Liver (tissue), 9 donors: ENCODE results near the gene NCK1. TPM values are rescaled to one million over a fixed set of nuclear protein-coding genes. Genes with fewer than 3 reads are reported as not detected.

Experiments
- DNase-seq: peaks from one replicate; pipeline ENCODE4 v3.0.0-alpha.2; 2017; ENCODE audit warnings: low spot score
- H3K27ac ChIP-seq, 2 donors: one replicate each; pipeline ENCODE4 v1.7.0; 2013; ENCODE audit warnings: inconsistent platforms in 2 of 2, low read length in 2 of 2, control low read depth in 1 of 2, low read depth in 1 of 2, mild to moderate bottlenecking in 1 of 2
- H3K27me3 ChIP-seq, 4 donors: one replicate each; pipeline versions ENCODE4 v1.6.1 to v1.7.0; 2013; ENCODE audit warnings: low read length in 3 of 4, inconsistent platforms in 1 of 4, mild to moderate bottlenecking in 1 of 4, moderate library complexity in 1 of 4; ENCODE audit not compliant: control insufficient read depth in 4 of 4, insufficient read depth in 4 of 4
- H3K36me3 ChIP-seq, 4 donors: one replicate each; pipeline versions ENCODE4 v1.6.1 to v1.7.0; 2013; ENCODE audit warnings: low read length in 3 of 4, mild to moderate bottlenecking in 3 of 4, low read depth in 1 of 4, moderate library complexity in 1 of 4; ENCODE audit not compliant: control insufficient read depth in 4 of 4, insufficient read depth in 3 of 4
- H3K4me1 ChIP-seq, 4 donors: one replicate each; pipeline versions ENCODE4 v1.6.1 to v1.7.0; 2013; ENCODE audit warnings: low read length in 3 of 4, mild to moderate bottlenecking in 3 of 4, moderate library complexity in 1 of 4; ENCODE audit not compliant: control insufficient read depth in 4 of 4, insufficient read depth in 4 of 4
- H3K4me3 ChIP-seq, 3 donors: one replicate each; pipeline versions ENCODE4 v1.6.1 to v1.7.0; 2013; ENCODE audit warnings: low read length in 3 of 3, control low read depth in 1 of 3, low read depth in 1 of 3, mild to moderate bottlenecking in 1 of 3
- H3K9ac ChIP-seq, 2 donors: one replicate each; pipeline ENCODE4 v1.7.0; 2013; ENCODE audit warnings: low read length in 2 of 2, mild to moderate bottlenecking in 2 of 2, moderate library complexity in 2 of 2, control low read depth in 1 of 2, low read depth in 1 of 2
- H3K9me3 ChIP-seq, 4 donors: one replicate each; pipeline versions ENCODE4 v1.6.1 to v1.7.0; 2013; ENCODE audit warnings: low read length in 3 of 4; ENCODE audit not compliant: control insufficient read depth in 4 of 4
- EGR1 ChIP-seq, 2 donors: IDR thresholded peaks; 2 replicates each; pipeline ENCODE4 v1.6.1; 2016 to 2018; ENCODE audit warnings: antibody characterized with exemption in 2 of 2, low read depth in 2 of 2
- FOXA1 ChIP-seq: IDR thresholded peaks from 2 replicates; pipeline ENCODE4 v1.6.1; 2016; ENCODE audit warnings: antibody characterized with exemption
- FOXA2 ChIP-seq: IDR thresholded peaks from 2 replicates; pipeline ENCODE4 v1.6.1; 2016; ENCODE audit warnings: antibody characterized with exemption
- GABPA ChIP-seq, 2 donors: IDR thresholded peaks in 1 of 2; conservative IDR thresholded peaks in 1 of 2; 2 replicates each; pipeline ENCODE4 v1.6.1; 2016; ENCODE audit warnings: antibody characterized with exemption in 2 of 2, mild to moderate bottlenecking in 1 of 2, moderate library complexity in 1 of 2
- HNF4A ChIP-seq, 2 donors: conservative IDR thresholded peaks; 2 replicates each; pipeline ENCODE4 v1.6.1; 2016; ENCODE audit warnings: antibody characterized with exemption in 2 of 2, mild to moderate bottlenecking in 2 of 2
- HNF4G ChIP-seq: IDR thresholded peaks from 2 replicates; pipeline ENCODE4 v1.6.1; 2016; ENCODE audit warnings: antibody characterized with exemption
- JUND ChIP-seq, 2 donors: IDR thresholded peaks; 2 replicates each; pipeline ENCODE4 v1.6.1; 2016; ENCODE audit warnings: antibody characterized with exemption in 2 of 2
- NR2F2 ChIP-seq: IDR thresholded peaks from 2 replicates; pipeline ENCODE4 v1.6.1; 2016; ENCODE audit warnings: antibody characterized with exemption
- RAD21 ChIP-seq, 2 donors: IDR thresholded peaks; 2 replicates each; pipeline ENCODE4 v1.6.1; 2016; ENCODE audit warnings: antibody characterized with exemption in 2 of 2, mild to moderate bottlenecking in 2 of 2
- REST ChIP-seq: IDR thresholded peaks from 2 replicates; pipeline ENCODE4 v1.6.1; 2016; ENCODE audit warnings: antibody characterized with exemption, mild to moderate bottlenecking
- RXRA ChIP-seq, 2 donors: IDR thresholded peaks; 2 replicates each; pipeline ENCODE4 v1.6.1; 2017 to 2018; ENCODE audit warnings: antibody characterized with exemption in 2 of 2, mild to moderate bottlenecking in 1 of 2
- SP1 ChIP-seq: IDR thresholded peaks from 2 replicates; pipeline ENCODE4 v1.6.1; 2018; ENCODE audit warnings: antibody characterized with exemption, mild to moderate bottlenecking
- TAF1 ChIP-seq: conservative IDR thresholded peaks from 2 replicates; pipeline ENCODE4 v1.6.1; 2016; ENCODE audit warnings: antibody characterized with exemption, mild to moderate bottlenecking
- YY1 ChIP-seq: IDR thresholded peaks from 2 replicates; pipeline ENCODE4 v1.6.1; 2016; ENCODE audit warnings: antibody characterized with exemption, mild to moderate bottlenecking
- ZBTB33 ChIP-seq: IDR thresholded peaks from 2 replicates; pipeline ENCODE4 v1.6.1; 2016; ENCODE audit warnings: antibody characterized with exemption
- WGBS: extraction: QIAGEN DNeasy Blood & Tissue Kit; methylation state at CpG from one replicate; pipeline ENCODE4 v1.1.7; 2013; 5-methylcytosine and 5-hydroxymethylcytosine counted together
- polyA plus RNA-seq, 2 donors: library from polyadenylated mRNA; stranded (reverse) in 1 of 2; unstranded in 1 of 2; fragments of 200-250 nt in 1 of 2; fragments of >200 nt in 1 of 2; fragmentation: Nextera tagmentation in 1 of 2; extraction: Ambion mirVana in 1 of 2; gene quantifications; one replicate each; pipeline versions ENCODE4 v1.2.1 to v1.2.3, GENCODE V29; 2013 to 2015
- total RNA-seq, 2 donors: library from RNA; depleted of rRNA; stranded (reverse); fragments of >200 nt; gene quantifications; one replicate each; pipeline ENCODE4 v1.2.3, GENCODE V29; 2014
- TF ChIP-seq, protein P1 (sequence below): fragments of 150-350 bp; IDR thresholded peaks from 2 replicates; pipeline ENCODE4 v1.5.1; 2017; ENCODE audit warnings: improper control_type of control experiment, low read depth, low read length; ENCODE audit not compliant: missing input control
- TF ChIP-seq, protein P2 (sequence below): IDR thresholded peaks from 2 replicates; pipeline ENCODE4 v1.6.1; 2016; ENCODE audit warnings: antibody characterized with exemption
- TF ChIP-seq, protein P3 (sequence below): IDR thresholded peaks from 2 replicates; pipeline ENCODE4 v1.6.1; 2016; ENCODE audit warnings: antibody characterized with exemption
- donor health status: healthy.
- donor health status: healthy.
- donor health status: healthy.
- donor health status: healthy.
- donor health status: healthy.

The NCK1 gene
- total and polyA plus RNA-seq, 4 donors: 13.7 to 35.8 (median 19.4) TPM

GRCh38 chr3:136937851-136938250 lies 75.8 kb downstream of the NCK1 start:
- no peak for DNase-seq
- Histone ChIP-seq H3K4me1 (peaks cover 2 to 8% (median 4%) of the 10 kb centered on the region in 4 donors), H3K4me3 (no peak overlapping the region), H3K9me3 (no peaks in the 10 kb centered on the region), H3K9ac (no peak overlapping the region), H3K27ac (no peak overlapping the region), H3K27me3 (no peaks in the 10 kb centered on the region), H3K36me3 (no peaks in the 10 kb centered on the region)
- TF ChIP-seq JUND (IDR thresholded peaks at IDR 0.05) (no peak), HNF4A (conservative IDR thresholded peaks at IDR 0.05) (no peak), YY1 (no peak), FOXA1 (no peak), RAD21 (IDR thresholded peaks at IDR 0.05) (no peak), FOXA2 (no peak)
- TF ChIP-seq, protein P1, sequence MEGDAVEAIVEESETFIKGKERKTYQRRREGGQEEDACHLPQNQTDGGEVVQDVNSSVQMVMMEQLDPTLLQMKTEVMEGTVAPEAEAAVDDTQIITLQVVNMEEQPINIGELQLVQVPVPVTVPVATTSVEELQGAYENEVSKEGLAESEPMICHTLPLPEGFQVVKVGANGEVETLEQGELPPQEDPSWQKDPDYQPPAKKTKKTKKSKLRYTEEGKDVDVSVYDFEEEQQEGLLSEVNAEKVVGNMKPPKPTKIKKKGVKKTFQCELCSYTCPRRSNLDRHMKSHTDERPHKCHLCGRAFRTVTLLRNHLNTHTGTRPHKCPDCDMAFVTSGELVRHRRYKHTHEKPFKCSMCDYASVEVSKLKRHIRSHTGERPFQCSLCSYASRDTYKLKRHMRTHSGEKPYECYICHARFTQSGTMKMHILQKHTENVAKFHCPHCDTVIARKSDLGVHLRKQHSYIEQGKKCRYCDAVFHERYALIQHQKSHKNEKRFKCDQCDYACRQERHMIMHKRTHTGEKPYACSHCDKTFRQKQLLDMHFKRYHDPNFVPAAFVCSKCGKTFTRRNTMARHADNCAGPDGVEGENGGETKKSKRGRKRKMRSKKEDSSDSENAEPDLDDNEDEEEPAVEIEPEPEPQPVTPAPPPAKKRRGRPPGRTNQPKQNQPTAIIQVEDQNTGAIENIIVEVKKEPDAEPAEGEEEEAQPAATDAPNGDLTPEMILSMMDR: no peak
- WGBS: 56% methylated on average over 2 of the region's 2 CpGs

GRCh38 chr3:136938334-136938733 lies 76.3 kb downstream of the NCK1 start:
- Histone ChIP-seq H3K4me1 (peaks cover 2 to 9% (median 4%) of the 10 kb centered on the region in 4 donors), H3K9ac (no peak overlapping the region), H3K36me3 (no peaks in the 10 kb centered on the region), H3K27ac (no peak overlapping the region), H3K9me3 (no peaks in the 10 kb centered on the region), H3K4me3 (no peak overlapping the region), H3K27me3 (no peaks in the 10 kb centered on the region)
- no peak for TF ChIP-seq NR2F2
- no peak for TF ChIP-seq HNF4G
- peak in 1 of 2 donors; percentile 38 for TF ChIP-seq JUND (IDR thresholded peaks at IDR 0.05)
- no peak for DNase-seq

DNA sequence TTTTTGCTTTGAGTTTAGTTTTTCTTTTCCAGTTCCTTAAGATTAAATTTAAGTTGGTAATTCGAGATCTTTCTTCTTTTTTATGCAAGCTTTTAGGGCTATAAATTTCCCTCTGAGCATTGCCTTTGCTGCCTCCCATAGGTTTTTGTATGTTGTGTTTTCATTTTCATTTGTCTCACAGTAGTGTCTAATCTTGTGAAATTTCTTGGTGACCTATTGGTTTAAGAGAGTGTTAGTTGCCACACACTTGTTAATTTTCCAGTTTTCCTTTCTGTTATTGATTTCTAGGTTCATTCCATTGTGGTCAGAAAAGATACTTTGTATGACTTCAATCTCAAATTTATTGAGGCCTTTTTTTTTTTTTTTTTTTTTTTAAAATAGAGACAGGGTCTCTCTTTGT lies 77.5 kb downstream of the NCK1 start:
- Histone ChIP-seq H3K27ac (no peak overlapping the region), H3K9ac (no peak overlapping the region), H3K4me1 (peaks cover 2 to 9% (median 5%) of the 10 kb centered on the region in 4 donors), H3K36me3 (no peaks in the 10 kb centered on the region), H3K9me3 (no peaks in the 10 kb centered on the region), H3K27me3 (no peaks in the 10 kb centered on the region), H3K4me3 (no peak overlapping the region)
- 75% methylated on average over 1 of the region's 1 CpG for WGBS
- no peak for DNase-seq
- TF ChIP-seq FOXA2 (no peak), RXRA (IDR thresholded peaks at IDR 0.05) (peak; percentile 24 to 35), YY1 (no peak), REST (no peak), HNF4G (no peak), JUND (IDR thresholded peaks at IDR 0.05) (no peak), HNF4A (conservative IDR thresholded peaks at IDR 0.05) (peak; percentile 41 to 55), GABPA (IDR thresholded peaks at IDR 0.05 in 1 of 2, conservative IDR thresholded peaks at IDR 0.05 in 1 of 2) (no peak), RAD21 (IDR thresholded peaks at IDR 0.05) (peak in 1 of 2 donors; percentile 24), NR2F2 (no peak), SP1 (no peak), EGR1 (IDR thresholded peaks at IDR 0.05; ENCODE audit: low read depth in 2 of 2) (no peak), TAF1 (no peak), ZBTB33 (no peak), FOXA1 (no peak)
- TF ChIP-seq, protein P1: no peak
- TF ChIP-seq, protein P2, sequence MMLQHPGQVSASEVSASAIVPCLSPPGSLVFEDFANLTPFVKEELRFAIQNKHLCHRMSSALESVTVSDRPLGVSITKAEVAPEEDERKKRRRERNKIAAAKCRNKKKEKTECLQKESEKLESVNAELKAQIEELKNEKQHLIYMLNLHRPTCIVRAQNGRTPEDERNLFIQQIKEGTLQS: no peak
- TF ChIP-seq, protein P3, sequence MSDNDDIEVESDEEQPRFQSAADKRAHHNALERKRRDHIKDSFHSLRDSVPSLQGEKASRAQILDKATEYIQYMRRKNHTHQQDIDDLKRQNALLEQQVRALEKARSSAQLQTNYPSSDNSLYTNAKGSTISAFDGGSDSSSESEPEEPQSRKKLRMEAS: no peak
